Aorta (tissue), 5 donors: ENCODE results near the gene RFTN1. TPM values are rescaled to one million over a fixed set of nuclear protein-coding genes. Genes with fewer than 3 reads are reported as not detected.

Experiments used
- ATAC-seq: fragments of 200-7000 bp; cut with Tn5 transposase; one replicate; pipeline ENCODE4 v1.9.1; 2022; ENCODE audit warnings: moderate library complexity; ENCODE audit not compliant: low FRiP score
- DNase-seq, 2 donors: peaks; one replicate each; pipeline ENCODE4 v3.0.0-alpha.2; 2020
- H3K27ac ChIP-seq, 2 donors: one replicate each; pipeline ENCODE4 v1.5.1; 2013; ENCODE audit warnings: low read length in 2 of 2, mild to moderate bottlenecking in 2 of 2, moderate library complexity in 2 of 2, control low read depth in 1 of 2, inconsistent platforms in 1 of 2, low read depth in 1 of 2
- H3K27me3 ChIP-seq, 2 donors: one replicate each; pipeline ENCODE4 v1.6.1; 2013; ENCODE audit warnings: control low read depth in 1 of 2, low read length in 1 of 2, mild to moderate bottlenecking in 1 of 2, moderate library complexity in 1 of 2; ENCODE audit not compliant: insufficient read depth in 2 of 2, control insufficient read depth in 1 of 2
- H3K36me3 ChIP-seq, 2 donors: one replicate each; pipeline ENCODE4 v1.6.1; 2013; ENCODE audit warnings: control low read depth in 1 of 2, low read length in 1 of 2, mild to moderate bottlenecking in 1 of 2; ENCODE audit not compliant: insufficient read depth in 2 of 2, control insufficient read depth in 1 of 2
- H3K4me1 ChIP-seq, 2 donors: one replicate each; pipeline ENCODE4 v1.6.1; 2013; ENCODE audit warnings: low read length in 2 of 2, control low read depth in 1 of 2, mild to moderate bottlenecking in 1 of 2, moderate library complexity in 1 of 2; ENCODE audit not compliant: insufficient read depth in 2 of 2, control insufficient read depth in 1 of 2
- H3K4me3 ChIP-seq, 2 donors: one replicate each; pipeline ENCODE4 v1.5.1; 2013; ENCODE audit warnings: low read length in 2 of 2, control low read depth in 1 of 2, mild to moderate bottlenecking in 1 of 2
- H3K9me3 ChIP-seq: one replicate; pipeline ENCODE4 v1.6.1; 2013; ENCODE audit warnings: mild to moderate bottlenecking, low read length; ENCODE audit not compliant: control insufficient read depth
- WGBS, 2 donors: extraction: QIAGEN DNeasy Blood & Tissue Kit; methylation state at CpG; one replicate each; pipeline ENCODE4 v1.1.7; 2013; 5-methylcytosine and 5-hydroxymethylcytosine counted together
- intact Hi-C, 2 donors: fragments of 100-400 bp; cut with DNase I; formaldehyde crosslinking; loops; one replicate each; pipeline versions ENCODE4 v1.14.2 to v1.15.0; 2022
- polyA plus RNA-seq, 2 donors: library from polyadenylated mRNA; stranded (reverse); fragments of 200-250 nt; gene quantifications; one replicate each; pipeline ENCODE4 v1.2.3, GENCODE V29; 2013
- total RNA-seq, 2 donors: library from RNA; stranded (reverse); fragmentation: NEBNext Ultra II Directional; extraction: Animal tissue kit (Norgen Biotek cat#: 25700); gene quantifications; one replicate each; pipeline ENCODE4 v1.2.1, GENCODE V29; 2021
- donor health status: healthy with polysubstance abuse.
- donor health status: Bipolar disorder and iron deficiency.
- donor health status: DM: no; HTN: no; CAD: no.
- donor health status: DM: no; HTN: no; CAD: no.
- donor health status: DM: yes; HTN: yes; CAD: no.

RFTN1 gene
- total and polyA plus RNA-seq, 4 donors, result 12.7 to 119 (median 59.4) TPM

DNA sequence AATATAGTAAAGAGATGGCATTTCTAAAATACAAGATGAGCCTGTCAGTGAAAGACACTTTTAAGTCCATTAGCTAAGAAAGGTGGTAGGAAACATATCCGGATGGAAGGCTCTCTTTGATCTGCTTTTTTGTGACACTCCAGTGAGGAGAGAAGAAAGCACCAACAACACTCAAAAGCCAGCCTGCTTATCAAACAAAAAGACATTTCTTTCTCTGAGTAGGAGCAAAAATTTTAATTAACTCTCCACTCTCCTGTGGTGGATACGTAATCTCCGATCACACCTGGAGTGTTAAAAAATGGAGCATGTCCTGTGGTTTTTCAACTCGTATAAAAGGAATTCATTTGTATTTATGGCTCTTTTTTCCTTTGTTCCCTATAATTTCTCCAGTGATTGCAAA lies 183.1 kb downstream of the RFTN1 start:
- 94 to 97% methylated on average over 4 of the region's 4 CpGs for WGBS, 2 donors
- Histone ChIP-seq H3K9me3 (no peaks in the 10 kb centered on the region), H3K4me3 (no peak overlapping the region), H3K27ac (no peak overlapping the region), H3K36me3 (peaks cover 0 to 3% of the 10 kb centered on the region in 2 donors), H3K27me3 (no peaks in the 10 kb centered on the region), H3K4me1 (no peaks in the 10 kb centered on the region)
- ATAC-seq (no peak), DNase-seq (no peak)
- intact Hi-C loops, result loop anchor here (10.0 kb wide), 1 partner anchor 184 kb away; the partner anchor contains the start of gene RFTN1 (in 2 of the 2)

DNA sequence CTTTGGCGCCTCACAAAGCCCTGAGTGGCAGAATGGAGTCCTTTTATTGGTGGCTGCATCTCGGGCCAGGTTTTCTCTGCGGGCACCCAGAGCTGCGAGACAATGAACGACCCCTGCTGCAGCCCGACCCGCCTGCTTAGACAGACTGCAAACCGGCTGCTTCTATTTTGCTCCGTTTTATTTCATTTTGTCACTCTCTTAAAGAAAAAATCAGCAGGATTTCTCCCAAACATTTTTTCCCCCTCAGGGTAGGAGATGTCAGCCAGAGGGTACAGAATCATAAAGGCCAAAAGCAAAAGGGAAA lies 183.7 kb downstream of the RFTN1 start:
- Histone ChIP-seq H3K27ac (no peak overlapping the region), H3K4me3 (no peak overlapping the region), H3K9me3 (no peaks in the 10 kb centered on the region), H3K36me3 (peaks cover 0 to 3% of the 10 kb centered on the region in 2 donors), H3K27me3 (no peaks in the 10 kb centered on the region), H3K4me1 (no peaks in the 10 kb centered on the region)
- DNase-seq (no peak), ATAC-seq (no peak)
- intact Hi-C loops, result loop anchor here (10.0 kb wide), 1 partner anchor 185 kb away; the partner anchor contains the start of gene RFTN1 (in 2 of the 2)
- 67 to 78% methylated on average over 9 of the region's 9 CpGs for WGBS, 2 donors

DNA sequence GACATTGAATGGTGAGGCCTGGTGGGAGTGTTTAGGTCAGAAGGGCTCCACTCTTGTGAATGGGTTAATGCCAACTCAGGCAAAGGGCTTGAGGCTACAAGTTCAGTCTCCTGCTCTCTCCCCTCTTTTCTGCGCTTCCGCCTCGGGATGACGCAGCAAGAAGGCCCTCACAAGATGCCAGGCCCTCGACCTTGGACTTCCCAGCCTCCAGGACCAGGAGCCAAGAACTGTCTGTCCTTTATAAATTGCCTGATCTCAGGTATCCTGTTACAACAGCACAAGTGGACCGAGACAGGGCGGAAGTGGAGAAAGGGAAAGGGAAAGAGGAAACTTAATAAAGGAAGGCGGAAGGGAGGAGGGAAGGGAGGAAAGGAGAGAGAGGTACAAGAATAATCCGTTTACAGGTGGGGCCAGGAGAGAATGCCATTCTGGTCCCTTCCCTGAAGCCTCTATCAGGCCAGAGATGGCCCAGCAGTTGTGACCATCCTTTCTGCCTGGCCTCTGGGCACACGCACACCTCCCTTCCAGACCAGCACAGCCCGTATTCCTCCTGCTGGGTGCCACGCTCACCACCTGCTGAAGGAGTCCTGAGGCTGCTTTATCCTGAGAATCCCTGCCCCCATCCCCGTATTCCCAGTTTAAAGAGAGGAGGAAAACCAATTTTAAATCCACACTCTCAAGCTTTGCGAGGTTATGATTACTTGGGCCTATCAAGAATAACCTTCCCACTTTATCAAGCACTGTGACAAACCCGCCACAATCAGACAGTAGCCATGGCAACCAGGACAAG lies 184.3 kb downstream of the RFTN1 start:
- Histone ChIP-seq H3K27me3 (no peaks in the 10 kb centered on the region), H3K27ac (no peak overlapping the region), H3K4me1 (no peaks in the 10 kb centered on the region), H3K36me3 (peaks cover 0 to 3% of the 10 kb centered on the region in 2 donors), H3K9me3 (no peaks in the 10 kb centered on the region), H3K4me3 (no peak overlapping the region)
- DNase-seq (no peak), ATAC-seq (no peak)
- intact Hi-C loops, result no loop called here
- WGBS, 2 donors, result 82 to 83% methylated on average over 14 to 15 of the region's 15 CpGs

DNA sequence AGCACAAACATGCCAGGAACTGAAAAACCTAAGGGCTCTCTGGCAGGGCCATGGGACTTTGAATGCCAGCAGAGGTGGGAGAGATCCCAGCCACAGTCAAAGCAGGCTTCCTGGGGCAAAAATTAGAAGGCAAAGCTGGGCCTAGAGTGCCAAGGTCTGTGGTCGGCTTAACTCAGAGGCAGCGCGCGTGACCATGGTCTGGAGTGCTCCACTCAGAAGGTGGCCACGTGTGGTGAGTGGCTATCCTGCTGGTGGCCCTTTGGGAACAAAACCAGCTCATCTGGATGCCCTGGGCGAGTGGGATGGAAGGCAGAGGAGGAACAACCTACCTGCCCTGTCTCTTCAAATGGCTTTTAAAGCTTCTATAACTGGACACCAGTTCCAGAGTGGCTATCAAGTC lies 185.4 kb downstream of the RFTN1 start:
- H3K27me3 ChIP-seq, result no peaks in the 10 kb centered on the region

DNA sequence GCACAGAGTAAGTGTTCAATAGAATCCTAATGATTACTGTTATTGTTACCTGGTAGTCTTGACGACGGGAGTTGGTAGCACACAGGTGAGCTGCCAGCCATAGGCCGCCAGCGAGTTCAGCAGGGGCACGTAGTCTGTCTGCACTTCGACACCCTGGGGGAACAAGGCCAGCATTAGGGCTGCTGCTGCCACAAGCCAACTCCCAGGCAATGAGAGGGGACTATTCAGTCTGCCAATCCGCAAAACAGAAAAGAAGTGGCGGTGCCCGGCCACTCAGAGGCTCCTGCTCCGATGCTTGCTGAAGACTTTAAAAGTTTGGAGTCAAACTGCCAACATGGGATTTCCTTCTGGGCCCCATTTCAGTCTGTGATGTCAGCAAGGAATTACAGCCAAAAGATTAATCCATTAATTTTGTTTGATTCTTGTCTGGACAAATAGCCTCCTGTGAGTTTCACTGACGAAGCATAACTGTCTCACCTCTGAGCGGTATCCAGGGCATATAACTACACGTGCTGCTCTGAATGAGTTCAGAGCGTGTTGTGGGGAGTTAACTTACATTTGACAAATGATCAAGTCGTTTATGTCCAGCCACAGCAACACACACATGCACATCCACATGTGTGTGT lies 186.7 kb downstream of the RFTN1 start:
- 75 to 78% methylated on average over 15 of the region's 15 CpGs for WGBS, 2 donors
- Histone ChIP-seq H3K36me3 (peaks cover 3 to 9% of the 10 kb centered on the region in 2 donors), H3K4me1 (no peaks in the 10 kb centered on the region), H3K27me3 (no peaks in the 10 kb centered on the region), H3K27ac (no peak overlapping the region), H3K9me3 (no peaks in the 10 kb centered on the region), H3K4me3 (no peak overlapping the region)
- intact Hi-C loops, result no loop called here
- ATAC-seq, result no peak
- no peak for DNase-seq

More for the DNA sequence above, 185.4 kb downstream of the RFTN1 start:
- ATAC-seq, result no peak
- intact Hi-C loops, result no loop called here
- Histone ChIP-seq H3K4me1 (no peaks in the 10 kb centered on the region), H3K36me3 (peaks cover 3 to 5% of the 10 kb centered on the region in 2 donors), H3K4me3 (no peak overlapping the region), H3K27ac (no peak overlapping the region), H3K9me3 (no peaks in the 10 kb centered on the region)
- 93 to 98% methylated on average over 6 of the region's 6 CpGs for WGBS, 2 donors
- DNase-seq, result no peak

DNA sequence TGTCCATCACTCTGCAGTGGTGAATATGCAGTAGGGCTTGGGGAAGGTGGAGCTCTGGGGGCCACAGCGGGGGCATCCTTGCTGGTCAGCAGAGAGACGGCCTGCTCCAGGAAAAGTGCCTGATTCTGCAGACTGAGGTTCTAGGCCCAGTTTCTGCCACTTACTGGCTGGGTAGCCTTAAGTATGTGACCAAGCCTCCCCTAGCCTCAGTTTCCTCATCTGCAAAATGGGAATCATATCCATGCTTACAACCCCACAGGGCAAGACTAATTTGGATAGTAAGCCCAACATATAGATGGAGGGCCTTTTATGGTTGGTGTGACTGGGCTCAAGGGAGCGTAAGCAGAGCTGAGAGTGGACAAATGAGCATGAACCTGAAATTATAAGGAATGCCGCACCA lies 187.6 kb downstream of the RFTN1 start:
- no peak overlapping the region for H3K4me3 ChIP-seq
- intact Hi-C loops, result no loop called here
- 97% methylated on average over 4 of the region's 4 CpGs for WGBS, 2 donors
- H3K27me3 ChIP-seq, result no peaks in the 10 kb centered on the region
- no peak overlapping the region for H3K27ac ChIP-seq
- ATAC-seq, result no peak
- no peaks in the 10 kb centered on the region for H3K4me1 ChIP-seq
- peaks cover 3 to 9% of the 10 kb centered on the region in 2 donors for H3K36me3 ChIP-seq
- DNase-seq, result no peak
- H3K9me3 ChIP-seq, result no peaks in the 10 kb centered on the region

DNA sequence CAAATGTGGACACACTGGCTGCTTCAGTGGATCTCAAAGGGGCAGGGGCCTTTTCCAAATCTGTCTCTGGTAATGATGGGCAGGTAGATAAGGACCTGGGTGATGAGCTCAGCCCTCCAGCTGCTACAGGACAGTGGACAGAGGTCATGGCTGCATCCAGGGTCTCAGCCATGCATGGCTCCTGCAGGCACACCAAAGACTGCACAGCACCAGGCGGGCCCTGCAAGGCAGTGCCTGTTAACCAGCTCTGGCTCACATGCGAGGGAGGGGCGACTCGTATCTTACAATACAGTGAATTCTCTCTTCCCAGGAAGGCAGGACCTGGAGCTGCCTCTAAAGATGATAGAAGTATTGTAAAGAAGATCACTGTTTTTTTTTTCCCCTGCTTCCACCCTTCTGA lies 189.8 kb downstream of the RFTN1 start:
- H3K4me1 ChIP-seq, result no peaks in the 10 kb centered on the region
- no peaks in the 10 kb centered on the region for H3K9me3 ChIP-seq
- intact Hi-C loops, result no loop called here
- no peak overlapping the region for H3K27ac ChIP-seq
- DNase-seq, result no peak
- H3K27me3 ChIP-seq, result no peaks in the 10 kb centered on the region
- 96 to 100% methylated on average over 4 of the region's 4 CpGs for WGBS, 2 donors
- H3K36me3 ChIP-seq, result peaks cover 4 to 9% of the 10 kb centered on the region in 2 donors
- no peak overlapping the region for H3K4me3 ChIP-seq
- no peak for ATAC-seq

DNA sequence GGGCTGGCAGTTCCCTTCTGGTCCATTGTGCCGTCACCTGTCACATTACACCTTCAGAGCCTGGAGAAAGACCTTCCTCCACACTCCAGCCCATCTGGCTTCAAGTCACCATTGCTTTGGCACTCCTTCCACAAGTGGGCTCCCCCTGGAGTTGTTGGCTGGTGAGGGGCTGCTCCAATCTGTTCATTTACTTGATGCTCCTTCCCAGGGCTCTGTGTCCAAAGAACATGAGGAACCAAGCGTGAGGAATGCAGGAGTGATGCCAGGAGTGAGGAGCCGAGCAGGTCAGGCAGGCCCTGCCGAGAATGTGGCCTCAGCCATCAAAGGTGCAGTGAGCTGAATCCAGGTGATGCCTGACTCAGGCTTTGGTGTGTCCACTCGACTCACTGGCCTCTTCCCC lies 191.3 kb downstream of the RFTN1 start:
- Histone ChIP-seq H3K9me3 (no peaks in the 10 kb centered on the region), H3K4me3 (no peak overlapping the region), H3K27ac (no peak overlapping the region), H3K27me3 (no peaks in the 10 kb centered on the region), H3K36me3 (peaks cover 6 to 12% of the 10 kb centered on the region in 2 donors), H3K4me1 (no peaks in the 10 kb centered on the region)
- ATAC-seq (no peak), DNase-seq (no peak)
- intact Hi-C loops, result no loop called here
- 70 to 71% methylated on average over 5 of the region's 5 CpGs for WGBS, 2 donors

DNA sequence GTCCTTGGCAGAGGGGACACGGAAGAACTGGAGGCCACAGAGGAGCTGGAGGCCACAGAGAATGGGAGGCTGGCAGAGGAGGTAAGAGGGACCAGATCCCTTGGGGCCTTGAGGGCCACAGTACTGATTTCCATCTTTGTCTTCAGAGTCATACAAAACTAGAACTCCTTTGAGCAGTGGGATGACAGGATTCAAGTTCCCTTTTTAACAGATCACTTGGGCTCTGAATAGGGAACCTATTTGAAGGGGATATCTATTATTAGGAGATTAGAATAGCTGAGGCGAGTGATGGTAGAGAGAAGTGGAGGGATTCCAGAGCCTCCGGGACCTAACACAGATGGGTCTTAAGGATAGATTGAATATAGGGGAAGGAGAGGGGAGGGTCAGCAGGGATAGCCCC lies 192.8 kb downstream of the RFTN1 start:
- no peaks in the 10 kb centered on the region for H3K9me3 ChIP-seq
- peaks cover 3 to 12% of the 10 kb centered on the region in 2 donors for H3K36me3 ChIP-seq
- no peaks in the 10 kb centered on the region for H3K4me1 ChIP-seq
- DNase-seq (no peak), ATAC-seq (no peak)
- intact Hi-C loops, result no loop called here
- no peak overlapping the region for H3K27ac ChIP-seq
- 92 to 93% methylated on average over 3 of the region's 3 CpGs for WGBS, 2 donors
- no peaks in the 10 kb centered on the region for H3K27me3 ChIP-seq
- H3K4me3 ChIP-seq, result no peak overlapping the region
